ENCODE measurements around the gene CSHL1. TPM values are rescaled to one million over a fixed set of nuclear protein-coding genes. Genes with fewer than 3 reads are reported as not detected.
"Not testable (repeated sequence)": the region's sequence is repeated elsewhere in the genome, so short reads cannot be mapped to it uniquely, and the experiment has no call there.

CSHL1 gene
- total RNA-seq, 1 donor from 2014 or later = not detected

- not testable (repeated sequence) for DNase-seq (ENCODE audit: low spot score); H3K4me3 Mint-ChIP-seq (ENCODE audit: unreplicated experiment); H3K36me3 Mint-ChIP-seq (ENCODE audit: low read depth); H3K9me3 Mint-ChIP-seq (ENCODE audit: low read depth); H3K27ac Mint-ChIP-seq (ENCODE audit: unreplicated experiment); H3K4me1 Mint-ChIP-seq (ENCODE audit: low read depth)
- peaks cover 26% of the 10 kb centered on the region for H3K27me3 Mint-ChIP-seq (ENCODE audit: low read depth)
- peak; percentile 75 for TF ChIP-seq CTCF (IDR thresholded peaks at IDR 0.05)
Measured at GRCh38 chr17:63889026-63889848, 21.8 kb downstream of the CSHL1 start.

- not testable (repeated sequence) for DNase-seq (ENCODE audit: low spot score); H3K36me3 Mint-ChIP-seq (ENCODE audit: low read depth); H3K27ac Mint-ChIP-seq (ENCODE audit: unreplicated experiment); H3K4me3 Mint-ChIP-seq (ENCODE audit: unreplicated experiment); H3K4me1 Mint-ChIP-seq (ENCODE audit: low read depth); H3K9me3 Mint-ChIP-seq (ENCODE audit: low read depth)
- peaks cover 11% of the 10 kb centered on the region for H3K27me3 Mint-ChIP-seq (ENCODE audit: low read depth)
Measured at GRCh38 chr17:63885119-63885518, 25.9 kb downstream of the CSHL1 start.

- not testable (repeated sequence) for DNase-seq (ENCODE audit: low spot score); H3K4me1 Mint-ChIP-seq (ENCODE audit: low read depth); H3K4me3 Mint-ChIP-seq (ENCODE audit: unreplicated experiment); H3K27ac Mint-ChIP-seq (ENCODE audit: unreplicated experiment); H3K9me3 Mint-ChIP-seq (ENCODE audit: low read depth); H3K36me3 Mint-ChIP-seq (ENCODE audit: low read depth)
- H3K27me3 Mint-ChIP-seq (ENCODE audit: low read depth) = peaks cover 20% of the 10 kb centered on the region
Measured at GRCh38 chr17:63882626-63883126, 28.4 kb downstream of the CSHL1 start.

- H3K4me1 Mint-ChIP-seq (ENCODE audit: low read depth) = no peaks in the 10 kb centered on the region
- H3K9me3 Mint-ChIP-seq (ENCODE audit: low read depth) = no peaks in the 10 kb centered on the region
- no peak for DNase-seq (ENCODE audit: low spot score)
- no peak within 1 kb of the TSS for H3K27ac Mint-ChIP-seq (ENCODE audit: unreplicated experiment)
- H3K4me3 Mint-ChIP-seq (ENCODE audit: unreplicated experiment) = no peak within 1 kb of the TSS
- H3K36me3 Mint-ChIP-seq (ENCODE audit: low read depth) = no peaks in the 10 kb centered on the region
- H3K27me3 Mint-ChIP-seq (ENCODE audit: low read depth) = peaks cover 21% of the 10 kb centered on the region
- TF ChIP-seq CTCF (IDR thresholded peaks at IDR 0.05) = peak; percentile 73
Measured at GRCh38 chr17:63881935-63882601, 29.0 kb downstream of the CSHL1 start, which contains the start of gene GH2. TSS of gene GH2 (minus strand) at chr17:63881944. CDS start at chr17:63881801, 143 bp downstream.

- not testable (repeated sequence) for H3K27ac Mint-ChIP-seq (ENCODE audit: unreplicated experiment); H3K4me3 Mint-ChIP-seq (ENCODE audit: unreplicated experiment)
- H3K27me3 Mint-ChIP-seq (ENCODE audit: low read depth) = peaks cover 23% of the 10 kb centered on the region
Measured at GRCh38 chr17:63881337-63881736, 29.7 kb downstream of the CSHL1 start.

GRCh38 chr17:63880706-63881105 lies 30.4 kb downstream of the CSHL1 start:
- no peak overlapping the region for H3K27ac Mint-ChIP-seq (ENCODE audit: unreplicated experiment)
- no peak for TF ChIP-seq CTCF (IDR thresholded peaks at IDR 0.05)
- no peak overlapping the region for H3K4me3 Mint-ChIP-seq (ENCODE audit: unreplicated experiment)
- H3K36me3 Mint-ChIP-seq (ENCODE audit: low read depth) = no peaks in the 10 kb centered on the region
- peaks cover 23% of the 10 kb centered on the region for H3K27me3 Mint-ChIP-seq (ENCODE audit: low read depth)
- H3K9me3 Mint-ChIP-seq (ENCODE audit: low read depth) = no peaks in the 10 kb centered on the region
- H3K4me1 Mint-ChIP-seq (ENCODE audit: low read depth) = no peaks in the 10 kb centered on the region
- DNase-seq (ENCODE audit: low spot score) = no peak

More at GRCh38 chr17:63881337-63881736, 29.7 kb downstream of the CSHL1 start:
- not testable (repeated sequence) for H3K4me1 Mint-ChIP-seq (ENCODE audit: low read depth); DNase-seq (ENCODE audit: low spot score); H3K36me3 Mint-ChIP-seq (ENCODE audit: low read depth); H3K9me3 Mint-ChIP-seq (ENCODE audit: low read depth)

- H3K36me3 Mint-ChIP-seq (ENCODE audit: low read depth); H3K9me3 Mint-ChIP-seq (ENCODE audit: low read depth); DNase-seq (ENCODE audit: low spot score); H3K27ac Mint-ChIP-seq (ENCODE audit: unreplicated experiment); H3K4me3 Mint-ChIP-seq (ENCODE audit: unreplicated experiment); H3K4me1 Mint-ChIP-seq (ENCODE audit: low read depth): not testable (repeated sequence)
- peaks cover 22% of the 10 kb centered on the region for H3K27me3 Mint-ChIP-seq (ENCODE audit: low read depth)
Measured at GRCh38 chr17:63878413-63878812, 32.6 kb downstream of the CSHL1 start.

- not testable (repeated sequence) for H3K4me1 Mint-ChIP-seq (ENCODE audit: low read depth); H3K27ac Mint-ChIP-seq (ENCODE audit: unreplicated experiment); DNase-seq (ENCODE audit: low spot score); H3K36me3 Mint-ChIP-seq (ENCODE audit: low read depth); H3K9me3 Mint-ChIP-seq (ENCODE audit: low read depth); H3K4me3 Mint-ChIP-seq (ENCODE audit: unreplicated experiment)
- peaks cover 17% of the 10 kb centered on the region for H3K27me3 Mint-ChIP-seq (ENCODE audit: low read depth)
Measured at GRCh38 chr17:63874693-63875092, 36.4 kb downstream of the CSHL1 start.

GRCh38 chr17:63874061-63874626 lies 36.9 kb downstream of the CSHL1 start:
- not testable (repeated sequence) for H3K9me3 Mint-ChIP-seq (ENCODE audit: low read depth); H3K27ac Mint-ChIP-seq (ENCODE audit: unreplicated experiment); DNase-seq (ENCODE audit: low spot score); H3K4me3 Mint-ChIP-seq (ENCODE audit: unreplicated experiment); H3K36me3 Mint-ChIP-seq (ENCODE audit: low read depth)
- peaks cover 17% of the 10 kb centered on the region for H3K27me3 Mint-ChIP-seq (ENCODE audit: low read depth)
- peaks cover 11% of the 10 kb centered on the region for H3K4me1 Mint-ChIP-seq (ENCODE audit: low read depth)
